A673 (cell line): ENCODE measurements around the gene HBB. TPM values are rescaled to one million over a fixed set of nuclear protein-coding genes. Genes with fewer than 3 reads are reported as not detected.

Source experiments
- BruUV-seq: library from RNA; stranded (reverse); fragments of 400-500 nt; replicated peaks from 2 replicates; lab custom pipeline; 2021; lab: Mats Ljungman, UMichigan
- CTCF ChIA-PET: fragments of 300-600 bp; sonication (Branson Sonifier 250); formaldehyde crosslinking; loops from one replicate; lab custom pipeline; 2022; ENCODE audit warnings: antibody characterized with exemption; lab: Charles Lee
- POLR2A ChIA-PET: fragments of 300-600 bp; sonication (Branson Sonifier 250); formaldehyde crosslinking; loops from one replicate; lab custom pipeline; 2022; ENCODE audit warnings: antibody characterized with exemption; ENCODE audit not compliant: low non-redundant PET; lab: Charles Lee
- DNase-seq: peaks from one replicate; pipeline ENCODE4 v3.0.0-alpha.2; 2015; ENCODE audit warnings: low spot score
- H3K27ac ChIP-seq: fragments of 200-600 bp; sonication (generic); 2 replicates; pipeline ENCODE4 v1.5.1; 2016; ENCODE audit warnings: mixed run types, low read depth, mild to moderate bottlenecking, mixed read lengths, antibody characterized with exemption, low read length; ENCODE audit not compliant: poor library complexity, severe bottlenecking
- H3K27me3 ChIP-seq: fragments of 200-600 bp; sonication (generic); replicated peaks from 2 replicates; pipeline ENCODE4 v1.6.1; 2017; ENCODE audit warnings: mixed run types, low read depth, mild to moderate bottlenecking, mixed read lengths, antibody characterized with exemption, low read length; ENCODE audit not compliant: insufficient read depth, poor library complexity
- H3K36me3 ChIP-seq: fragments of 200-600 bp; sonication (generic); 2 replicates; pipeline ENCODE4 v1.6.1; 2016; ENCODE audit warnings: mixed run types, mild to moderate bottlenecking, mixed read lengths, antibody characterized with exemption, low read length; ENCODE audit not compliant: insufficient read depth, poor library complexity, severe bottlenecking
- H3K4me1 ChIP-seq: fragments of 200-600 bp; sonication (generic); 2 replicates; pipeline ENCODE4 v1.6.1; 2017; ENCODE audit warnings: mixed run types, mild to moderate bottlenecking, mixed read lengths, antibody characterized with exemption, low read length; ENCODE audit not compliant: insufficient read depth, poor library complexity, severe bottlenecking
- H3K4me3 ChIP-seq: fragments of 200-600 bp; sonication (generic); 2 replicates; pipeline ENCODE4 v1.5.1; 2016; ENCODE audit warnings: low read depth, mixed run types, mild to moderate bottlenecking, mixed read lengths, low read length; ENCODE audit not compliant: poor library complexity, severe bottlenecking
- H3K9me3 ChIP-seq: fragments of 200-600 bp; sonication (generic); 2 replicates; pipeline ENCODE4 v1.6.1; 2016; ENCODE audit warnings: mixed run types, low read depth, mild to moderate bottlenecking, mixed read lengths, antibody characterized with exemption, low read length; ENCODE audit not compliant: poor library complexity, severe bottlenecking
- CTCF ChIP-seq: fragments of 300-800, 200-600 bp; sonication (generic); conservative IDR thresholded peaks from 2 replicates; pipeline ENCODE4 v1.5.1; 2017; ENCODE audit warnings: low read depth, mild to moderate bottlenecking, antibody characterized with exemption, low read length, moderate library complexity, mixed read lengths
- EZH2 ChIP-seq: fragments of 200-600 bp; sonication (generic); IDR thresholded peaks from 2 replicates; pipeline ENCODE4 v1.6.1; 2017; ENCODE audit warnings: borderline replicate concordance, low read depth, mild to moderate bottlenecking, mixed read lengths, antibody characterized with exemption, low read length; ENCODE audit not compliant: poor library complexity, severe bottlenecking
- intact Hi-C: fragments of 100-400 bp; cut with micrococcal nuclease; formaldehyde crosslinking; loops from one replicate; pipeline ENCODE4 v1.10.0; 2022; ENCODE audit not compliant: unreplicated experiment
- total RNA-seq: library from RNA; stranded (reverse); gene quantifications from 2 replicates; pipeline ENCODE4 v1.2.3, GENCODE V29; 2021

Gene HBB
- total RNA-seq, 1 experiment from 2014 or later = not detected

- DNase-seq = no peak
- H3K4me3 ChIP-seq = no peak overlapping the region
- H3K9me3 ChIP-seq = no peaks in the 10 kb centered on the region
- H3K36me3 ChIP-seq = no peaks in the 10 kb centered on the region
- no peak overlapping the region for H3K27ac ChIP-seq
- no peaks in the 10 kb centered on the region for H3K27me3 ChIP-seq
- H3K4me1 ChIP-seq = no peaks in the 10 kb centered on the region
- TF ChIP-seq CTCF = no peak
- no peak for TF ChIP-seq EZH2
- intact Hi-C loops = no loop called here
- CTCF ChIA-PET = no interaction called here
- POLR2A ChIA-PET = no interaction called here
- no TSS peak for BruUV-seq
Measured at GRCh38 chr11:5227681-5228080, 810 bp upstream of the HBB start.

- Histone ChIP-seq H3K36me3 (no peaks in the 10 kb centered on the region), H3K4me3 (no peak overlapping the region), H3K27me3 (no peaks in the 10 kb centered on the region), H3K4me1 (no peaks in the 10 kb centered on the region), H3K9me3 (no peaks in the 10 kb centered on the region), H3K27ac (no peak overlapping the region)
- DNase-seq = no peak
- no TSS peak for BruUV-seq
- no peak for TF ChIP-seq EZH2
- no peak for TF ChIP-seq CTCF
- ChIA-PET CTCF (no interaction called here), POLR2A (no interaction called here)
- intact Hi-C loops = no loop called here
Measured at GRCh38 chr11:5225480-5225871, 1.4 kb downstream of the HBB start.

- ChIA-PET POLR2A (no interaction called here), CTCF (no interaction called here)
- TF ChIP-seq EZH2 = no peak
- TF ChIP-seq CTCF = no peak
- intact Hi-C loops = no loop called here
- Histone ChIP-seq H3K4me3 (no peak overlapping the region), H3K27me3 (no peaks in the 10 kb centered on the region), H3K4me1 (no peaks in the 10 kb centered on the region), H3K9me3 (no peaks in the 10 kb centered on the region), H3K36me3 (no peaks in the 10 kb centered on the region), H3K27ac (no peak overlapping the region)
- no TSS peak for BruUV-seq
- DNase-seq = no peak
Measured at GRCh38 chr11:5224538-5225479, 2.1 kb downstream of the HBB start.
